ENCODE measurements around the gene PLA1A.

PLA1A gene

DNA sequence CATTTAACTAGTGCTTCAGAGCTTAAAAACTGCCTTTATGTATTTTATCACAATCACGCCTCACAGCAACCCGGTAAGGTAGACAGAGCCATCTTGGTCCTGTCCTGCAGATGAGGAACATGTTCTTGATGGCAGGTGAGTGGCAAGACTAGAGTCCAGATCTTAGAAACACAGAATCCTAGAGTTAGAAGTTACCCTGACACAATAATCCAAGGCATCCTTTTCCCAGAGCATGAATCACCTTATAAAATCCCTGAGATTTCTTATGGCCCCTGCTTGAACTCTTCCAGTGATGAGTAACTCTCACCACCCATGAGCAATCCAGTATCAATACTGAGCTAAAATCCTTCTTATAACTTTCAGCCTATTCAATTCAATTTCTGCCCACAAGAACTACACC, 45.8 kb downstream of the PLA1A start:
- DNase-seq (ENCODE audit: low read depth): peak; percentile 71
- TF ChIP-seq, protein P1, sequence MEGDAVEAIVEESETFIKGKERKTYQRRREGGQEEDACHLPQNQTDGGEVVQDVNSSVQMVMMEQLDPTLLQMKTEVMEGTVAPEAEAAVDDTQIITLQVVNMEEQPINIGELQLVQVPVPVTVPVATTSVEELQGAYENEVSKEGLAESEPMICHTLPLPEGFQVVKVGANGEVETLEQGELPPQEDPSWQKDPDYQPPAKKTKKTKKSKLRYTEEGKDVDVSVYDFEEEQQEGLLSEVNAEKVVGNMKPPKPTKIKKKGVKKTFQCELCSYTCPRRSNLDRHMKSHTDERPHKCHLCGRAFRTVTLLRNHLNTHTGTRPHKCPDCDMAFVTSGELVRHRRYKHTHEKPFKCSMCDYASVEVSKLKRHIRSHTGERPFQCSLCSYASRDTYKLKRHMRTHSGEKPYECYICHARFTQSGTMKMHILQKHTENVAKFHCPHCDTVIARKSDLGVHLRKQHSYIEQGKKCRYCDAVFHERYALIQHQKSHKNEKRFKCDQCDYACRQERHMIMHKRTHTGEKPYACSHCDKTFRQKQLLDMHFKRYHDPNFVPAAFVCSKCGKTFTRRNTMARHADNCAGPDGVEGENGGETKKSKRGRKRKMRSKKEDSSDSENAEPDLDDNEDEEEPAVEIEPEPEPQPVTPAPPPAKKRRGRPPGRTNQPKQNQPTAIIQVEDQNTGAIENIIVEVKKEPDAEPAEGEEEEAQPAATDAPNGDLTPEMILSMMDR (conservative IDR thresholded peaks at IDR 0.05; ENCODE audit: low read depth, low read length): no peak
- H3K4me3 ChIP-seq (ENCODE audit: low read length): no peak overlapping the region

DNA sequence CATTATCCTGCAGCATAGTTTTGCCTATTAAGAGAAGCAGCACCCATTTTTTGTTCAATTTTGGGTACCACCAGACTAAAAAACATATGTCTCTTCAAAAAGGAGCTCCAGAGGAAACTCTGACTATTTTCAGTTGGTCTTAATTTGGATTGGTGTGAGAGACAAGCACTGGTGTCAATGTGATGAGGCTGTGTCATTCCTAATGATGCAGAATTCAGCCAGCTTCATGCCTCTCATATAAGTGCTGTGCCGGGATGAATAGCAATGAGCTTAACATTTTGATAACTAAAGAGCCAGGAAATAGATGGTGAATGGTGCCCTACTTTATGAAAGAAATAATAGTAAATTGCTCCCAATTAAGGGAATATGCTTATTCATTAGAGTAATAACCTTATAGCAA, 46.8 kb downstream of the PLA1A start:
- no peak for DNase-seq (ENCODE audit: low read depth)
- H3K4me3 ChIP-seq (ENCODE audit: low read length): no peak overlapping the region
- TF ChIP-seq, protein P1 (conservative IDR thresholded peaks at IDR 0.05; ENCODE audit: low read depth, low read length): no peak

DNA sequence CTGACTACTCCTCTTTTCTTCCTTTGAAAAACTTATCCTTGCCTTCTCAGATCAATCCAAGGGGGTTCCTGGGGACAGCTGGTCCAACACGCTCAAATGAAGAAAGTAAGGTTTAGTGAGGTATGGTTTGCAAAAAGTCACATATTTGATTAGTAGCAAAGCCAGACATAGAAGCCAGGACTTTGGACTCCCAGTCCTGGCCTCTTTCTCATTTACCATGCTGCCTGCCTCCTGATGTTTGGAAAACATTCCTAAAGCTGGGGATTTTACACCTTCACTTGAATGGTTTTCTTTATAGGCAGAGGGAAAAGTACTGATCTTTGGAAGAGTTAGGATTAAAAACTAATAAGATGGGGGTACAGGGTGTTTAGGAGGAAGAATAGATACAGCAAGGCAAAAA, 48.1 kb downstream of the PLA1A start:
- TF ChIP-seq, protein P1 (conservative IDR thresholded peaks at IDR 0.05; ENCODE audit: low read depth, low read length): no peak
- H3K4me3 ChIP-seq (ENCODE audit: low read length): no peak overlapping the region
- no peak for DNase-seq (ENCODE audit: low read depth)

DNA sequence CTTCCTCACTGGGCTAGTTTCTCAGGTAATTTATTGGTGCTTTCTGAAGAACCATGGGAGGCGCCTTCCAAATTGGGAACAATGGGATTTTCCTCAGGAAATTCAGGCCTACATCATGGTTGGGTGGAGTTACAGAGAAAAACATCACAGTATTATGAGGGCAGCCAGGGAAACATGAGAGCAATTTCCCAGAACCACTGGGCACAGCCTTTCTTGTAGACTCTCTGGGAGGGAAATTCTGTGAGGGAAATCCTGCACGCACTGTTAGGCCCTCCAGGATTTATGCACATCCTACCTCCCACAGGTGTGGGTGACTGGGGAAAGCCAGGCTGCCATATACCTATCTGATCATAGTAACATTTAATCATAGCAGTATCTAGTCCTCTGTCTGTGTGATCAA, 49.5 kb downstream of the PLA1A start:
- TF ChIP-seq, protein P1 (conservative IDR thresholded peaks at IDR 0.05; ENCODE audit: low read depth, low read length): no peak
- DNase-seq (ENCODE audit: low read depth): no peak
- no peak overlapping the region for H3K4me3 ChIP-seq (ENCODE audit: low read length)

DNA sequence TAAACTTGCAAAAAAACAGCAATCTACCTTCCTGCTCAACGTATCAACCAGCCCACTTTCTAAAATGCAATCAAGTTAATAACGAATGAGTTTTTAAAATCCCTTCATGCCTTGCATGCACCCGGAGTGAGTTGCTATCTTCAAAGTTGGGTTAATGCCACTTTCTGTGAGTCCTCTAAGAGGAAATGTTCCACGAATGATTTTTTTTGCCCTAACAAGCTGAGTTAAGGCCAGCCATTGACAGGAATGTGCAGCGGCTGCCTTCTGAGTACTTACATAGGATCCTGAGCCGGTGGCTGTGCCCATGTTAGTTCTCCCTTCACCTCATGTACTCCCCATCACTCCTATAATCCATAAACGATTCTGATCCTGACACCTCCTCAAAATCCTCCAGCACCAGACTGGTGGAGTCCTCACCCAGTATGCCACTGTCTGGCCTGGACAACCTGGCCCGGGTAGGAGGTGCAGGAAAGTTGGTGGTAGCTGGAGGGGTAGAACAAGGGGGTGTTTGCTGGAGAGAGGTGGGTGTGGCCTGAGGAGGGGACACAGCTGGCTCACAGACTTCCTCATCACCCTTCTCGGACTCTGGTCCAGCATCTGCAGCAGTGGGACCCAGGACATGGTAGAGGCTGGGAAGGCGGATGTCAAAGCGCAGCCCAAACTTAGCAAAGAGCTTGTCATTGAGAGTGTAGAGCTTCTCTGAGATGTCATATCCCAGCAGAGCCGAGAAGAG, 50.3 kb downstream of the PLA1A start:
- no peak overlapping the region for H3K4me3 ChIP-seq (ENCODE audit: low read length)
- no peak for DNase-seq (ENCODE audit: low read depth)

DNA sequence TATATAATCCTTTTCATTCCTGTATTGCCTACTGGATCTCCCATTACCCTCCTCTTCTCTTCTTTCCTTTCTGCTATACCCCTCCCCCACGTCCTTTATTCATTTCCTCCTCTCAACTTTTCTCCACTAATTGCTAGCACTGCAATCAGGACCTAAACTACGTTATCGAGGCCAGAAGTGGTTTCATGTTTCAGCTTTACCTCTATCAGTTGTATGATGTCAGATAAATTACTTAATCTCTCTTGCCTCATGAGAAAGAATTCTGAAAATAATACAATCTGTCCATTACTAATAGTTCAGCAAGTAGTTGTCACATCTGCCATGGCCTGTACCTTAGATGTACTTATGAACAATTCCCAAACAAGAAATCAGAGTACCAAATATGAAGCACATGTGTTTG, 52.1 kb downstream of the PLA1A start:
- no peak for DNase-seq (ENCODE audit: low read depth)
- H3K4me3 ChIP-seq (ENCODE audit: low read length): no peak overlapping the region
- TF ChIP-seq, protein P1 (conservative IDR thresholded peaks at IDR 0.05; ENCODE audit: low read depth, low read length): no peak

More for the DNA sequence above, 50.3 kb downstream of the PLA1A start:
- TF ChIP-seq, protein P1 (conservative IDR thresholded peaks at IDR 0.05; ENCODE audit: low read depth, low read length): no peak

DNA sequence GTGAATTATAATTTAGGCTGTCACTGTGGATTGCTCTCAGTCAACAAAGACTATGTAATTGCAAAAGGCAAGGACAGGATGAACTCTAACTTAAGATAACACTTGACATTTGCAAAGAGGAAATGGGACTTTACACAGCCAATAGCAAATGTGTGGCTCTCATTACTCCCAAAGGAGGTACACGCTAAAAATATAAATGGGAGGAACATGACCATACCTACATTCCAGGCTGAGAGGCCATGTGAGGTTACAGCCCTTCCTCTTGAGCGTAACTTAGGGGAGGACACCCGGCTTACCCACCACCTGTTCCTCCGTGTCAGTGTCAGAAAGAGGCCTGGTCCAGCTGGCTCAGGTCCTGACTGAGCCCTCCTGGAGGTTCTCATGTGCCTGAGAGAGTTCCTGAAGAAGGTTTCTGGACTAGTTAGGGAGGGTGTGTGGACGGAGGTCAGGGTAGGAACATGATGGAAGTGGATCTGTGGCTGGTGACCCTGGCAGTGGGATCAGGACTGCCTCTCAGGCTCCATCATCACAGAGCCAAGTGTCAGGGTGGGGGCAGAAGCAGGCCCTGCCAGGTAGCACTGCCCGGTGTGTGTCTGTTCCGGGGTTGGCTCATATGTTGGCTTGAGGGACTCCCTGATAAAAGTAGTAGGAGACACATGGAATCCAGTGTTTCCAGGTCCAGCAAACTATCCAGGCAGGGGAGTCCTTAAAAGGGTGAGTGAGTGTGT, 54.8 kb downstream of the PLA1A start:
- H3K4me3 ChIP-seq (ENCODE audit: low read length): no peak overlapping the region
- TF ChIP-seq, protein P1 (conservative IDR thresholded peaks at IDR 0.05; ENCODE audit: low read depth, low read length): no peak
- DNase-seq (ENCODE audit: low read depth): no peak

All from retinal pigment epithelial cell (primary cell).